HG02798 (cell line): ENCODE measurements around the gene CNTNAP2.

ENCODE experiments used
- ATAC-seq: cut with Tn5 transposase; IDR thresholded peaks from one replicate; pipeline ENCODE4 v1.9.1; 2021; ENCODE audit warnings: mild to moderate bottlenecking; ENCODE audit not compliant: unreplicated experiment, poor library complexity

CNTNAP2 gene

GRCh38 chr7:148230883-148231282, 2114.3 kb downstream of the CNTNAP2 start:
- ATAC-seq, result no peak

DNA sequence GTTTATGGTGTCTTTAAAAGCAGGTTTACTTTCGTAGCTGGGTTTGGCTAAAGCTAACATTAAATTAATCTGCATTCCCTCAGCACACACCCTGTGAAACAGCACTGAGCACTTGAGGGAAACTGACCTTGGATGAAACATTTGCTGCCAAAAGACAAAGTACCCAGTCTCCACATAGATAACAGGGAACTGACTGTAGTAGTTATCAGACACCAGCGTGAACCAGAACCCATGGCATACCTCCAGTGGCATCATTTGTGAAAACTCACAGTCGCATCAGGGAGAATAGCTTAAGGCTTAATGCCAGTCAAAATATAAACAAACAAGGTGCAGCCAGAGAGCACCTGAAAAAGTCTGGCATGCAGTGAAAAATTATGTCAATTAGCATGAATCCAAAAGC, 2116.2 kb downstream of the CNTNAP2 start:
- ATAC-seq, result no peak

DNA sequence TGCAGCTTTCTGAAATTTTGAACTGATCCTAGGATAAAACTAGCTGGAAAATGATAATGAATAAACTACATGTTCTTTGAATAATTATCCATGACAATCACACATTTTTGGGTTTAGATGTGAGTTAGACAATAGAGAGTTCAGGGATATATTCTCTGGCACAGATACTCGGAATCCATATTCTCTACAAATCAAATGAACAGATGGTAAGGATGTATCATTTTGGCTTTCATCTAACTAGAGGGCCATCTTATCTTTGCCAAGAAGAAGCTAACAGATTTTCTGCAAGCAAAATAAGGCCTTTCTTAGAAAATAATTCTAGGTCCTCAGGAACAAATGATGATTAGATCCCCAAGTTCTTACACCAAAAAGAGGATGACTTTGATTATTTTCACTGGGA, 2118.1 kb downstream of the CNTNAP2 start:
- no peak for ATAC-seq

- ATAC-seq, result no peak
Observed at GRCh38 chr7:148238761-148239325, 2122.2 kb downstream of the CNTNAP2 start.

- peak; percentile 11 for ATAC-seq
Observed at GRCh38 chr7:148241700-148242293, 2125.2 kb downstream of the CNTNAP2 start.

- peak; percentile 94 for ATAC-seq
Observed at GRCh38 chr7:148242294-148242821, 2125.8 kb downstream of the CNTNAP2 start.

DNA sequence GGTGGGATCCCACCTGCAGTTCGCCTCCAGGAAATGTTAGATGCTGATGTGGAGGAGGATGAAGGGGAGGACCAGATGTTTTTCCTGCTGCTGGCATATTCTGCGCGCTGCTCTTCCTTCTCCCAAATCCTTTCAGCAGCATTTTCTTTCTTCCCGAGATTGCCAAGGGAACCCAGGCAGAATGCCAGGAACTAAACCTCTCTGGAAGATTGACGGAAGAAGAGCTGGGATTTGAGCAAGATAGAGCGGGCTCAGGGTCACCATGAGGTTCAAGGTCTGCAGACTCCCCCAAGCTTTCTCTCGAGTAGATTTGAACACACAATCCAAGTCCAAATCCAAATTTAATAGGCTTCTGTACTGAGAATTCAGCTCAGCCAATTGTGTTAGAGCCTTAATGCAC, 2128.8 kb downstream of the CNTNAP2 start:
- ATAC-seq, result no peak

GRCh38 chr7:148253629-148254028, 2137.0 kb downstream of the CNTNAP2 start:
- peak; percentile 75 for ATAC-seq

DNA sequence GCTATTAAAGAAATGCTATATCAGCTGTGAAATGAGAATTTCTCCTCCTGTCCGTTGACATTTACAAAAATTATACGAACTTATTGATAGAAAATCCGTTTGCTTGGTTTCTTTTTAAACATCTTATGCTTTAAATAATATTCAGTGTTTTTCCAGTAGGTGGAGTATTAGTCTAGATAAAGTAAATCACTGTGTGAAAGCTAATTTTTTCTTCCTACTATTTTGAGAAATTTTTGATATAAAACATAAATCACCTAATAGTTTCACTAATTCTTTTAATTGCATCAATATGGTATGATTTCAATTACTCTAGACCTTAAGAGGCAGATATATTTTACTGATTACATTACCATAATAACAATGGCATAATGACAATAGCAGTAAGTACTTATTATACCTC, 2138.7 kb downstream of the CNTNAP2 start:
- no peak for ATAC-seq

DNA sequence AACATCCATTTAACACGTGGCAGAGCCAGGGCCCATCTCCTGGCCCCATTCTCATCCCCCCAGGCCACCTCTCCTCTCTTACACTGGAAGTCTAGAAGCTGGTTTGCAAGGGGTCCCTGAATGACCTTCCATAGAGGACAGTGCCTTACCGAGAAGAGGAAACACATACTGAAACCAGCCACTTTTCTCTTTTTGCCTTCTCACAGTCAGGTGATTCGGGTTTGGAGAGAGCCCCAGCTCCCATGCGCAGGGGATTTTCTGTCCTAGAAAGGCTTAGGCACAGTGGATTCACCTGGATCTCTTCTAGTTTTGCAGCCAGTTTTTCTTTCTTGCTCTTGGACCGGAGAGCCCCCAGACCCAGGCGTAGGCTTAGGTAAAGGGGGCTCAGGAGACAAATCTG, 2139.8 kb downstream of the CNTNAP2 start:
- no peak for ATAC-seq

DNA sequence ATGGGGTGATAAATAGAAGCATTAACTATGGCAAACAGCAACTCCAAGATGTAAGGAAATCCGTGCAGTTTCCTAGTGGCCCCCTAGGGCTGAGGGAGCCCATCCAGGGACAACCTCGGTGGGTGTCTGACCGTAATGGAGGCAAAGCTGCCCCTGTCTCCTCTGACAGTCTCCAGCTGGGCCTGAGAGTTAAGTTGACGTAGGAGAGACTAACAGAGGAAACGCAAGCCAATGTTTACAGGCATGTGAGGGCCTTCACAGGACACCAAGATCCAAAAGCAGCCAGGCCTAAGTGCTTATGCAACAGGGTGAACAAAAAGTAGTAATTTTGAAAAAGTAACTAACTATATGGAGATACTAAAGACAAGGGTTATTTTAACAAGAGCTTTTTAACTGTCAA, 2144.0 kb downstream of the CNTNAP2 start:
- no peak for ATAC-seq

DNA sequence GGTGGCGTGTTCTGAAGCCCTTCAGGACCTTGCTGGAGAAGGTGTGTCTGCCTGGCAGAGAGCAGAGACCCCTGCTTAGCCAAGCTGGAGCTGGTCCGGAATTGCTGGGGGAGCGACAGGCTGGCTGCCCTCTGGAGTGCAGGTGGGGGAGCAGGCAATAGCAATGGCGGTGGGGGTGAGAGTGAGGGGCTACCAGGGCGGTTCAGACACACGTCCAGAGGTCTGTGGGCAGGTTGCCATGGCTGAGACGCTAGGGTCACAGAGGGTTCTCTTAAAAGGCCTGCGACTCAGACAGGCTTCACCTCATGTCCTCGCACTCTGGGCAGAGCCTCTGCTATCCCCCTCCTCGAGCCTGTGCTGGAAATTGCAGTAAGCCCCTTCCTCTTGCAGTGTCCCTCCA, 2144.9 kb downstream of the CNTNAP2 start:
- ATAC-seq, result no peak

DNA sequence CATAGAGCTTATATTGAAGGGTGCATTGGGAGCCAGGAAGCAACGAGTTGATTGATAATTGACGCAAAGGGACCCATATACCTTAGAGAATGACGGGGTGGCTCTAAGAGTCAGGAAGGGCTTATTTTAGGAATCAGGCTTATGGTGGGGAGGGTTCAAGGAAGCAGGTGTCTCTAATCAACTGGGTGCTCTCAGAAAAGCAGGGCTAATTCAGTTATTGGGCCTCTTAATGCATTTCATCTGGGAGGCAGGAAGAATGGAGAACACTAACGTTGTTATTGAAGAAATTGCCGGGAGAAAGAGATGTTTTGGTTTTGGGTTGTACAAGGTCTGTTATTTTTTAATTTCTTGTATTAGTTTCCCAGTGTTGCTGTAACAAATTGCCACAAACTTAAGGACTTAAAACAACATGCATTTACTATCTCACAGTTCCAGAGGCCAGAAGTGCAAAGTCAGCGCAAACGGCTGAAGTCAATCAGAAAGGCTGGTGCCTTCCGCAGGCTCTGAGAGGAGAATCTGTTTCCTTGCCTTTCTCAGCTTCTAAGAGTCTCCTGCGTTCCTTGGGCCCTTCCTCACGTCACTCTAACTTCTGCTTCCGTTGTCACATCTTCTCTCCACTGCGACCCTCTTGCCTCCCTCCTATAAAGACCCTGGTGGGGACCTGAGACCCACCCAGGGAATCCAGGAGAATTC, 2145.5 kb downstream of the CNTNAP2 start:
- no peak for ATAC-seq

DNA sequence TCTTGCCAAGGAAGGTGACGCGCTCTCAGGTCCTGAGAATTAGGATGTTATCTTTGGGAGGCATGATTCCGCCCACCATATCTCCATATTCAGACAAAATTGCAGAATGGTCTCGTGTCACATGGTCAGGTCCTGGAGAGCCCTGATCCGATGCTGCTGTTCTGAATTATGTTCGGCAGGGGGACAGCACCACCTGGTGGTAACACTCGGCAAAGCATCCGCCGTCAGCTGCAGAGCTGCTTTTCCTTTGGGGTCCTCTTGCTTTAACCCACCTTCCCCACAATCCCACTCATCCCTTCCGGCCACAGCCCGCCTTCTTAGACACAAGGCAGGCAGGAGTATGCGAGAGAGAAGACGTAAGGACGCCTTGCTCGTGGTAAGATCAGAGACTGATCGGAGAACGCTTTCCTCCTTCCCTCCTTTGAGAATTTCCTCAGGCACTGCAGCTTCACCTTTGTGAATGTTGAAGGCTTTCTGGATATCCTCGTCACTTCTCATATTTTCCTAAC, 2146.2 kb downstream of the CNTNAP2 start:
- ATAC-seq, result peak; percentile 81

- ATAC-seq, result peak; percentile 56
Observed at GRCh38 chr7:148264933-148265557, 2148.4 kb downstream of the CNTNAP2 start.

- ATAC-seq, result no peak
Observed at GRCh38 chr7:148265896-148266295, 2149.3 kb downstream of the CNTNAP2 start.

- ATAC-seq, result no peak
Observed at GRCh38 chr7:148266795-148267194, 2150.2 kb downstream of the CNTNAP2 start.

- ATAC-seq, result no peak
Observed at GRCh38 chr7:148270576-148270975, 2154.0 kb downstream of the CNTNAP2 start.

GRCh38 chr7:148274118-148274517, 2157.5 kb downstream of the CNTNAP2 start:
- no peak for ATAC-seq

DNA sequence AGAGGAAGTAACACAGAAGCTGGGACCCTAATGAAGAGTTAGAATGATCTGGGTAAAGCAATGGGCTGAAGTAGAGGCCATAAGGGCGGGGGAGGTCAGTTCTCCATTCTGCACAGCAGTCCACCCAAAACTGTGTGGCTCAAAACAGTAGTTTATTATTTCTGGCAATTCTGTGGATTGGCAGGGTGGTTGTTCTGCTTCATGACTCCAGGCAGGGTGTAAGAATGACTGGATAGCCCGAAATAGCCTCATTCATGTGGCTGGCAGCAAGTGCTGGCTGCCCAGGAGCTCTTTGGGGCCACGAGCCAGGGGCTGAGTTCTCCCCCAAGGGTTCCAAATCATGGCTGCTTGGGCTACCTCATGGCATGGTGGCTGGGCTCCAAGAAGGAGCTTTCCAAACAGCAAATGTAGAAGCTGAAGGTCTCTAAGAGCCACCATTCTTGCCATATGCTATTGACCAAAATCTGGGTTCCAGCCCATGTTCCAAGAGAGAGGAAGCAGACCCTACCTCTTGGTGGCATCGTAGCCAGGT, 2158.8 kb downstream of the CNTNAP2 start:
- no peak for ATAC-seq
